ENCODE data around the gene SLC10A7.

The SLC10A7 gene

GRCh38 chr4:146246381-146246780 is 275.4 kb downstream of the SLC10A7 start:
- no peak overlapping the region for H3K4me3 ChIP-seq (ENCODE audit: low read length)
- no peak for DNase-seq (ENCODE audit: low read depth, low spot score)

- DNase-seq (ENCODE audit: low read depth, low spot score), result no peak
- no peak overlapping the region for H3K4me3 ChIP-seq (ENCODE audit: low read length)
These were observed 275.9 kb downstream of the SLC10A7 start for GRCh38 chr4:146245850-146246249.

- DNase-seq (ENCODE audit: low read depth, low spot score), result no peak
These were observed 276.5 kb downstream of the SLC10A7 start for GRCh38 chr4:146245246-146245645.

GRCh38 chr4:146244496-146244895 is 277.2 kb downstream of the SLC10A7 start:
- DNase-seq (ENCODE audit: low read depth, low spot score), result no peak
- no peak overlapping the region for H3K4me3 ChIP-seq (ENCODE audit: low read length)

More at GRCh38 chr4:146245246-146245645, 276.5 kb downstream of the SLC10A7 start:
- H3K4me3 ChIP-seq (ENCODE audit: low read length), result no peak overlapping the region

- no peak overlapping the region for H3K4me3 ChIP-seq (ENCODE audit: low read length)
- DNase-seq (ENCODE audit: low read depth, low spot score), result no peak
These were observed 277.9 kb downstream of the SLC10A7 start for GRCh38 chr4:146243883-146244277.

- H3K4me3 ChIP-seq (ENCODE audit: low read length), result no peak overlapping the region
- no peak for DNase-seq (ENCODE audit: low read depth, low spot score)
These were observed 278.4 kb downstream of the SLC10A7 start for GRCh38 chr4:146243141-146243882.

- no peak overlapping the region for H3K4me3 ChIP-seq (ENCODE audit: low read length)
- DNase-seq (ENCODE audit: low read depth, low spot score), result no peak
These were observed 283.6 kb downstream of the SLC10A7 start for GRCh38 chr4:146238107-146238506.

GRCh38 chr4:146237092-146237491 is 284.6 kb downstream of the SLC10A7 start:
- no peak for DNase-seq (ENCODE audit: low read depth, low spot score)
- H3K4me3 ChIP-seq (ENCODE audit: low read length), result no peak overlapping the region

GRCh38 chr4:146236216-146236615 is 285.5 kb downstream of the SLC10A7 start:
- no peak for DNase-seq (ENCODE audit: low read depth, low spot score)
- H3K4me3 ChIP-seq (ENCODE audit: low read length), result no peak overlapping the region

GRCh38 chr4:146235654-146236177 is 286.0 kb downstream of the SLC10A7 start:
- H3K4me3 ChIP-seq (ENCODE audit: low read length), result no peak overlapping the region
- no peak for DNase-seq (ENCODE audit: low read depth, low spot score)

- DNase-seq (ENCODE audit: low read depth, low spot score), result no peak
- no peak overlapping the region for H3K4me3 ChIP-seq (ENCODE audit: low read length)
These were observed 289.5 kb downstream of the SLC10A7 start for GRCh38 chr4:146232131-146232722.

GRCh38 chr4:146229406-146229805 is 292.3 kb downstream of the SLC10A7 start:
- no peak overlapping the region for H3K4me3 ChIP-seq (ENCODE audit: low read length)
- DNase-seq (ENCODE audit: low read depth, low spot score), result no peak

GRCh38 chr4:146224326-146224966 is 297.3 kb downstream of the SLC10A7 start:
- H3K4me3 ChIP-seq (ENCODE audit: low read length), result no peak overlapping the region
- DNase-seq (ENCODE audit: low read depth, low spot score), result no peak

- no peak for DNase-seq (ENCODE audit: low read depth, low spot score)
- no peak overlapping the region for H3K4me3 ChIP-seq (ENCODE audit: low read length)
These were observed 299.4 kb downstream of the SLC10A7 start for GRCh38 chr4:146222313-146222712.

- no peak for DNase-seq (ENCODE audit: low read depth, low spot score)
These were observed 307.5 kb downstream of the SLC10A7 start, which contains the start of gene REELD1 for GRCh38 chr4:146214238-146214637. REELD1 (plus strand) TSS chr4:146214538; CDS start chr4:146216953, 2,415 bp downstream.

GRCh38 chr4:146212781-146213180 is 309.0 kb downstream of the SLC10A7 start:
- no peak overlapping the region for H3K4me3 ChIP-seq (ENCODE audit: low read length)
- no peak for DNase-seq (ENCODE audit: low read depth, low spot score)

More at GRCh38 chr4:146214238-146214637, 307.5 kb downstream of the SLC10A7 start, which contains the start of gene REELD1:
- H3K4me3 ChIP-seq (ENCODE audit: low read length), result no peak within 1 kb of the TSS

- peak; percentile 8 for DNase-seq (ENCODE audit: low read depth, low spot score)
- H3K4me3 ChIP-seq (ENCODE audit: low read length), result no peak overlapping the region
These were observed 310.3 kb downstream of the SLC10A7 start for GRCh38 chr4:146211440-146211839.

GRCh38 chr4:146210890-146211289 is 310.9 kb downstream of the SLC10A7 start:
- no peak overlapping the region for H3K4me3 ChIP-seq (ENCODE audit: low read length)
- no peak for DNase-seq (ENCODE audit: low read depth, low spot score)

GRCh38 chr4:146207410-146207809 is 314.3 kb downstream of the SLC10A7 start:
- H3K4me3 ChIP-seq (ENCODE audit: low read length), result no peak overlapping the region
- DNase-seq (ENCODE audit: low read depth, low spot score), result no peak
